SK-N-MC (cell line): ENCODE data around the gene ZNF490.

ENCODE experiments used
- EZH2 ChIP-seq: fragments of 200-600 bp; sonication (generic); IDR thresholded peaks from one replicate; pipeline ENCODE4 v1.6.1; 2017; ENCODE audit warnings: antibody characterized with exemption
- POLR2AphosphoS5 ChIP-seq: IDR thresholded peaks from 2 replicates; pipeline ENCODE4 v1.6.1; 2012; ENCODE audit warnings: mild to moderate bottlenecking, low read depth, low read length, borderline replicate concordance

GRCh38 chr19:12657966-12658365, 47.4 kb upstream of the ZNF490 start:
- TF ChIP-seq EZH2 (no peak), POLR2AphosphoS5 (no peak)
